GM12801 (cell line): ENCODE data around the gene POLE3.

ENCODE experiments used
- TF ChIP-seq, protein P1 (sequence below): IDR thresholded peaks from one replicate; pipeline ENCODE4 v1.5.1; 2011; ENCODE audit warnings: control low read depth; ENCODE audit not compliant: insufficient read length; ENCODE audit errors: extremely low read depth

POLE3 gene

DNA sequence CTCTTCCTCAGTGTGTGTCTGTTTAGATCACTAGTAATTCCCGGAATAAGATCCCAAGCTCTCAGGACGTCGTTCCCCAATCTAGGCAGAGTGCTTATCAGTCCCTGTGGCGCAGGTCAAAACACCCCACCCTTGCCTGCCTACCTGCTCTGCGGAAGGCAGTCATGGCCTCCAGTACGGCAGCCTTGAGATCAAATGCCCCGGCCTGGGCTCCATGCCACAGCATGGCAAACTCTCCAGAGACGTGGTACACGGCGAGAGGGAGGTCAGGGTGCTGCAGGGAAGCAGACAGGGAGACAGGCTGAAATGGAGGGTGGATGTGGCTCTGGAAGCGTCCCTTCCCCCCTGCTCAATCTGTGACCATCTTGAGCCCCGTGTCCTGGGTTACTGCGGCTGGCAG lies 21.6 kb downstream of the POLE3 start:
- TF ChIP-seq, protein P1, sequence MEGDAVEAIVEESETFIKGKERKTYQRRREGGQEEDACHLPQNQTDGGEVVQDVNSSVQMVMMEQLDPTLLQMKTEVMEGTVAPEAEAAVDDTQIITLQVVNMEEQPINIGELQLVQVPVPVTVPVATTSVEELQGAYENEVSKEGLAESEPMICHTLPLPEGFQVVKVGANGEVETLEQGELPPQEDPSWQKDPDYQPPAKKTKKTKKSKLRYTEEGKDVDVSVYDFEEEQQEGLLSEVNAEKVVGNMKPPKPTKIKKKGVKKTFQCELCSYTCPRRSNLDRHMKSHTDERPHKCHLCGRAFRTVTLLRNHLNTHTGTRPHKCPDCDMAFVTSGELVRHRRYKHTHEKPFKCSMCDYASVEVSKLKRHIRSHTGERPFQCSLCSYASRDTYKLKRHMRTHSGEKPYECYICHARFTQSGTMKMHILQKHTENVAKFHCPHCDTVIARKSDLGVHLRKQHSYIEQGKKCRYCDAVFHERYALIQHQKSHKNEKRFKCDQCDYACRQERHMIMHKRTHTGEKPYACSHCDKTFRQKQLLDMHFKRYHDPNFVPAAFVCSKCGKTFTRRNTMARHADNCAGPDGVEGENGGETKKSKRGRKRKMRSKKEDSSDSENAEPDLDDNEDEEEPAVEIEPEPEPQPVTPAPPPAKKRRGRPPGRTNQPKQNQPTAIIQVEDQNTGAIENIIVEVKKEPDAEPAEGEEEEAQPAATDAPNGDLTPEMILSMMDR = no peak

DNA sequence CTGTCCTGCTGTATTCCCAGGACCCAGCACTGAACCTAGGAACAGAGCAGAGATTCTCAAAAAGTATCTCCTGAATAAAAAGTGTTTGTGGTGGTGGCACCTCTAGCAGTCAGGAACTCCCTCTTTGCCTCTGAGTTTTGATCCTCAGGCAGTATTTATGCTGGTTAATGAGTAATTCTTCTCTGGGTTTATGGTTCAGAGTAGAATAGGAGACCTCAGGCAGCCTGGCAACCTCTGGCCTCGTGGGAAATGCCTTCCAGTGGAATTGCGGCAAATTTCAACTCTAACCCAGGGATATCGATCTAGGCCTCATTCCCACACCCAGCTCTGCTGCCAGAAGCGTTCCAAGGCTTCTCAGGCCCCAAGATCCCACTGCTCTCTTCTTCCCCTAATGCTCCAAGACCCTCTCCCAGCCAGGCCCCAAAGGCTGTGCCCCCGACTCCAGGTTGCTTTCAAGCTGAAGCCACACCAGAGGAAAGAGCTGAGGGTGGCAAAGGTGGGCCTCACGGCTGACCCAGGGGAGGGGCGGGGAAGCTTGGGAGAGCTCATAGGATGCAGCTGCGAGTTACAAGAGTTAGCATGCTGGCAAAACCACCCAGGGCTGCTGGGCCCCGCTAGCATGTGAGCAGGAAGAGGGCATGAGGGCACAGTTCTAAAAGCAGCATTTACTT lies 22.8 kb downstream of the POLE3 start:
- TF ChIP-seq, protein P1 = no peak

DNA sequence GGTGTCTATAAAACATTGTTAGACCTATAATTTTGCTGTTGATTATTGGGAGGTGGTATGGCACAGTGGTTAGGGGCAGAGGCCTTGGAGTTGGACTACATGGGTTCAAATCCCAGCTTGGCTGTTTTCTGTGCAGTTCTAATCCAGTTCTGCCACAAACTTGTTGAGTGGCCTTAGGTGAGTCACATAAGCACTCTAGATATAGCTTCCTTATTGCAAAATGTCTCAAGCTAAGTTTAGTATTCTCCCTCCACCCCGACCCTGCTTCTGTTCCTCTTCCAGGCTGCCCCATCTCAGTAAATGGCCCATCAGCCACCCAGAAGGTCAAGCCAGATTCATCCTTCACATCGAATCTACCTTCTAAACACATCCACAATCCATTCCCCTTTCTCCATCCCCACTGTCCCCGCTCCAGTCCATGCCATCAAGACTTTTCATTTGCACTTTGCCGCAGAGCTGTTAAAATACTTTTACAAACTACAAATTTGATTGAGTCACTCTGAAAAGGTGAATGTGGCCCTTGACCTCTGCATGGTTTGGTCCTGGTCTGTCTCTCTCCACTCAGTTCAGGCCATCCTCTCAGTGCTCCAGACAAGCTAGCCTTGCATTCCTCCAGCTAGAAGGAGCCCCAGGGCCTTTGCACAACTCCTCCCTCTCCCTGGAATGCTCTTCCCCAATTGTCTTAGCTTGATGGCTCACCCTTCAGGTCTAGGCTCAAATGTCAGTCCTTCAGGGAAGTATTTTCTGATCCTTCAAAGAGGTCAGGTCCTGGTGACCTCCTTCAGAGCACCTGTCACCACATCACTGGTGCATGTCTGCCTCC lies 23.7 kb downstream of the POLE3 start:
- TF ChIP-seq, protein P1 = no peak

DNA sequence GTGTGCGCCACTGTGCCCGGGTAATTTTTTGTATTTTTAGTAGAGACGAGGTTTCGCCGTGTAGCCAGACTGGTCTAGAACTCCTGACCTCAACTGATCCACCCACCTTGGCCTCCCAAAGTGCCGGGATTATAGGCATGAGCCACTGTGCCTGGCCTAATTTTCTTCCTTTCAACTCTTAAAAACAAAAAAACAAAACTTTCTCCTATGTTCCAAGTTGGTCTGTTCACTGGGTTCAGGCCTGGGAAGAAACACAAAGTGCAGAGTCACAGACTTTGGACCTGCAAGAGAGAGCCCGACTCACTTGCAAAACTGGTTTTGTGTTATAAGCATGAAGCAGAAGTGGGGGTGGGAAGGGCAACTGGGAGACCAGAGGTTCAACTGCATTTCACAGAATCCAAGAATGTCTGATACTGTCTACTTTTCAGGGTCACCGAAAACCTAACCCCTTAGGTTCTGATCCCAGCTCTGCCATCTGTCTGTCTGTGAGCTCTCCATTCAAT lies 28.5 kb downstream of the POLE3 start:
- TF ChIP-seq, protein P1 = no peak

DNA sequence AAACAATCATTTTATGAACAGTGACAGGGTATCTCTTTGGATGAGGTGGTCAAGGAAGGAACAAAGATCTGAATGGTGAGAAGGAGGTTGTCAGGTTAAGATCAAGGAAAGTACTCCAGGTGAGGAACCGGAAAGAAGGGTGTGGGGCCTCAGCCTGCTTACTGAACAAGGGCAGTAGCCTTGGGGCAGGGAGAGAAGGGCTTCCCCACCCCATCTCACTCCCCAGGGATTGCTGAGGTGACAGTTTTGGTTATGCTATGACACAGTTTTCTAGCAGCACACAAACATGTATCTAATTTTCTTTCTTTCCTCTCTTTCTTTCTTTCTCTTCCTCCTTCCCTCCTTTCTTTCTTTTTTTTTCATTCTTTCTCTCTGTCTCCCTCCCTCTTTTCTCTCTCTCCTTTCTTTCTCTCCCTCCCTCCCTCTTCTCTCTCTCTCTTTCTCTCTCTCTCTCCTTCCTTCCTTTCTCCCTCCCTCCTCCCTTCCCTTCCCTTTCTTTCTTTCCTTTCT lies 29.6 kb downstream of the POLE3 start:
- TF ChIP-seq, protein P1 = no peak

DNA sequence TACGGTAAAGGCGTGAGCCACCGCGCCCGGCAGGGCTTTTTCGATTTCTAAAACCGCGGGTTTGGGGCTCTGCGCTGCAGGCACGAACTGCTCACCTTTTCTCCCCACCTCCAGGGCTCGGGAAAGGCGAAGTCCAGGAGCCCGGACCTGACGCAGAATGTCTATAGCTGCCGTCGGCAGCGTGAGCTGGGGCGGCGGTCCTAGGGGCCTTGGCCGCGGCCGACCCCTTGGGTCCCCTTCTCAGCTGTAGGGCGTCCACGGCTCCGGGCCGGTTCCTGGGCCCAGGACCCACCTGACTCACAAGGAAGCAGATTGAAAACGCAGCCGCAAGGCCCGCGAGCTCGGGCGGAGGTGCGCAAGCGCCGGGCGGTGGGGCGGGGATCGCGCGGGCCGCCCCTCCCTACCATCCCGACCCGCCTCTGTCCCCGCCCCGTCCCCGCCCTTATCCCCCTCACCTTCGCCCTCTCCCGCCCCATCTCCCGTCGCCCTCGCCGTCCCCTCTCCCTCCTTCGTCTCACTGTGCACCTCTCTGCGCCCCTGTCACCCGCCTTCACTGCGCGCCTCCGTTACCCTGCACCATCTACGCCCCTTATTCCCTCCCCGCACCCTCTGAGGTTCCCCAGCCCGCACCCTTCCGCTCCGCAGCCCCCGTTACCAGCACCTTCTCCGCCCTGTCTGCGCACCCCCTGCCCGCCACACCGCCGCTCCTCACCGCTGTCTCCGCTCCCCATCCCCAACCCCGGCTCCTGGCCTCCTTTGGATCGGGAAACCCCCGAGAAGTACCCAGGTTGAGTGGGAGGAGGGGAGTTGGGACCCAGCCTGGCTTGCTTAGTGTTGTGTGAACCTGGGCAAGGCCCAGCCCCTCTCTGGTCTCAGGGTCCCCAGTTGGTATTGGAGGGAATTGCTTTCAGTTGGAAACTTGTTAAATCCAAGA lies 33.6 kb downstream of the POLE3 start, which contains the start of gene HDHD3:
HDHD3 (minus strand) TSS at position 353 of the 934 bp plus-strand sequence. CDS start 2,632 bp downstream, outside the sequence.
- TF ChIP-seq, protein P1 = no peak
